Caco-2 (cell line): Measurements from ENCODE around the gene TYK2. TPM values are rescaled to one million over a fixed set of nuclear protein-coding genes. Genes with fewer than 3 reads are reported as not detected.

ENCODE experiments used
- BruUV-seq: library from RNA; stranded (reverse); fragments of 400-500 nt; replicated peaks from 2 replicates; lab custom pipeline; 2021; lab: Mats Ljungman, UMichigan
- CTCF ChIA-PET: fragments of 300-600 bp; sonication (Branson Sonifier 250); formaldehyde crosslinking; loops from one replicate; lab custom pipeline; 2022; ENCODE audit warnings: antibody characterized with exemption; lab: Charles Lee
- POLR2A ChIA-PET: fragments of 300-600 bp; sonication (Branson Sonifier 250); formaldehyde crosslinking; loops from one replicate; lab custom pipeline; 2022; ENCODE audit warnings: antibody characterized with exemption; lab: Charles Lee
- DNase-seq, 2 experiments: peaks; one replicate each; pipeline versions ENCODE4 v3.0.0 to v3.0.0-alpha.2; 2020 to 2022
- H3K27me3 ChIP-seq: replicated peaks from 2 replicates; pipeline ENCODE4 v1.6.0; 2011; ENCODE audit warnings: low read length; ENCODE audit not compliant: control insufficient read depth, insufficient read depth
- H3K36me3 ChIP-seq: 2 replicates; pipeline ENCODE4 v1.5.1; 2011; ENCODE audit warnings: low read length; ENCODE audit not compliant: control insufficient read depth, insufficient read depth
- H3K4me1 ChIP-seq: fragments of 250-450 bp; sonication (Bioruptor Pico); 2 replicates; pipeline ENCODE4 v1.5.1; 2020; ENCODE audit warnings: mild to moderate bottlenecking
- H3K4me3 ChIP-seq: 2 replicates; pipeline ENCODE4 v1.5.1; 2011; ENCODE audit warnings: low read depth, mild to moderate bottlenecking, control low read depth, low read length
- H3K9me3 ChIP-seq: fragments of 250-450 bp; sonication (Bioruptor Pico); 2 replicates; pipeline ENCODE4 v1.5.1; 2020; ENCODE audit warnings: mild to moderate bottlenecking, moderate library complexity
- H3K27ac Mint-ChIP-seq: one replicate; pipeline ENCODE4 v1.8.0; 2022; ENCODE audit warnings: mixed read lengths; ENCODE audit not compliant: unreplicated experiment
- H3K27me3 Mint-ChIP-seq: one replicate; pipeline ENCODE4 v1.8.0; 2022; ENCODE audit warnings: mixed read lengths; ENCODE audit not compliant: insufficient read depth, unreplicated experiment
- H3K36me3 Mint-ChIP-seq: one replicate; pipeline ENCODE4 v1.8.0; 2022; ENCODE audit warnings: mild to moderate bottlenecking, mixed read lengths; ENCODE audit not compliant: insufficient read depth, unreplicated experiment
- H3K4me1 Mint-ChIP-seq: one replicate; pipeline ENCODE4 v1.8.0; 2022; ENCODE audit warnings: low read depth, mixed read lengths; ENCODE audit not compliant: unreplicated experiment
- H3K4me3 Mint-ChIP-seq: one replicate; pipeline ENCODE4 v1.8.0; 2022; ENCODE audit warnings: mild to moderate bottlenecking, moderate library complexity, mixed read lengths; ENCODE audit not compliant: unreplicated experiment
- H3K9me3 Mint-ChIP-seq: one replicate; pipeline ENCODE4 v1.8.0; 2022; ENCODE audit warnings: mixed read lengths; ENCODE audit not compliant: unreplicated experiment
- intact Hi-C: fragments of 100-400 bp; cut with micrococcal nuclease; formaldehyde crosslinking; loops from one replicate; pipeline ENCODE4 v1.10.0; 2022; ENCODE audit not compliant: unreplicated experiment
- total RNA-seq: library from RNA; stranded (reverse); gene quantifications from 2 replicates; pipeline ENCODE4 v1.2.3, GENCODE V29; 2022
- TF ChIP-seq, protein P1 (sequence below), 2 experiments: fragments of 200-600 bp in 1 of 2; IDR thresholded peaks; 1 replicate in 1 of 2; 2 replicates in 1 of 2; pipeline versions ENCODE4 v1.5.1 to v1.8.0; 2011 to 2022; ENCODE audit warnings: antibody characterized with exemption in 1 of 2, control low read depth in 1 of 2, inconsistent platforms in 1 of 2, low read depth in 1 of 2, low read length in 1 of 2, mild to moderate bottlenecking in 1 of 2, moderate library complexity in 1 of 2; ENCODE audit not compliant: insufficient read depth in 1 of 2, severe bottlenecking in 1 of 2, unreplicated experiment in 1 of 2

TYK2 gene
- total RNA-seq, 1 experiment from 2014 or later = 134 TPM

DNA sequence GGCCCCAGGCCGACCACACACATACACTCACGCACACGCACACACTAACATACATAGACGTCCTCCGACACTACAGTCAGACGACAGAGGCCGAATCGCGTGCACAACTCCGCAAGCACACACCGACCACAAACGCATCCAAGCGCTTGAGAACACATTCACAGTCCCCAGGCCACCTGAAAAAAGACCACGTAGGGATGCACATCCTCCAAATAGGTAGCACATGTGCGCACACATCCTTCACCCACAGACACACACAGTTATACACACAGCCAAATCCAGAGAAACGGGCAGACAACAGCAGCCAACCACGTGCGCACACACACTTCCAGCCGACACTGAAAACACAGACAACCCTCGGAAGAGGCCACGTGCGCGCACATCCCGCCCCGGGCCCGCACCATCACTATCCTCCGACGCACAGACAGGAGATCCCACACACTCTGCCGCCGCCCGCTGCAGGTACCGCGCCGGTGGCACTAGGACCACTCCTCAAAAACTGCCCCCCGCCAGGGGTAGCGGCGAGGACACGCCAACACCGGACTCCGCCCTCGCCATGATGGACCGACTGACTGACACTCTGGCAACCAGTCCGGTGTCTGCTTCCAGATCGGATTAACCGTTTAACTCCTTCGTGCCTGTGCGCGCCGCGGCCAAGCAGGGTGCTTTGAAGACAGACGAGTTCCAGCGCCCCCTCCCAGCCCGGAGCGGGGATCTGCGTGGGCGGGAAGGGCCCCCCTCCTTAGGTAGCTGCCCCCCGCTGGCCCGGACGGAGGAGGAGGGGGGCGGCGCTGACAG, 39.5 kb upstream of the TYK2 start:
- peaks cover 7% of the 10 kb centered on the region for H3K27me3 ChIP-seq
- DNase-seq = peak; percentile 36 to 59
- POLR2A ChIA-PET = no interaction called here
- TF ChIP-seq, protein P1, sequence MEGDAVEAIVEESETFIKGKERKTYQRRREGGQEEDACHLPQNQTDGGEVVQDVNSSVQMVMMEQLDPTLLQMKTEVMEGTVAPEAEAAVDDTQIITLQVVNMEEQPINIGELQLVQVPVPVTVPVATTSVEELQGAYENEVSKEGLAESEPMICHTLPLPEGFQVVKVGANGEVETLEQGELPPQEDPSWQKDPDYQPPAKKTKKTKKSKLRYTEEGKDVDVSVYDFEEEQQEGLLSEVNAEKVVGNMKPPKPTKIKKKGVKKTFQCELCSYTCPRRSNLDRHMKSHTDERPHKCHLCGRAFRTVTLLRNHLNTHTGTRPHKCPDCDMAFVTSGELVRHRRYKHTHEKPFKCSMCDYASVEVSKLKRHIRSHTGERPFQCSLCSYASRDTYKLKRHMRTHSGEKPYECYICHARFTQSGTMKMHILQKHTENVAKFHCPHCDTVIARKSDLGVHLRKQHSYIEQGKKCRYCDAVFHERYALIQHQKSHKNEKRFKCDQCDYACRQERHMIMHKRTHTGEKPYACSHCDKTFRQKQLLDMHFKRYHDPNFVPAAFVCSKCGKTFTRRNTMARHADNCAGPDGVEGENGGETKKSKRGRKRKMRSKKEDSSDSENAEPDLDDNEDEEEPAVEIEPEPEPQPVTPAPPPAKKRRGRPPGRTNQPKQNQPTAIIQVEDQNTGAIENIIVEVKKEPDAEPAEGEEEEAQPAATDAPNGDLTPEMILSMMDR (IDR thresholded peaks at IDR 0.05; ENCODE audit: insufficient read depth in 1 of 2, low read depth in 1 of 2, low read length in 1 of 2, severe bottlenecking in 1 of 2, unreplicated experiment in 1 of 2) = no peak
- Mint-ChIP-seq H3K27ac (no peak overlapping the region), H3K36me3 (peaks cover 9% of the 10 kb centered on the region), H3K27me3 (peaks cover 32% of the 10 kb centered on the region), H3K9me3 (no peaks in the 10 kb centered on the region), H3K4me1 (peaks cover 16% of the 10 kb centered on the region), H3K4me3 (peak overlapping the region; percentile 72)
- intact Hi-C loops = no loop called here
- peak overlapping the region; percentile 25 for H3K4me3 ChIP-seq
- no peaks in the 10 kb centered on the region for H3K36me3 ChIP-seq
- peaks cover 15% of the 10 kb centered on the region for H3K4me1 ChIP-seq
- H3K9me3 ChIP-seq = no peaks in the 10 kb centered on the region
- BruUV-seq = no TSS peak
- CTCF ChIA-PET = no interaction called here

DNA sequence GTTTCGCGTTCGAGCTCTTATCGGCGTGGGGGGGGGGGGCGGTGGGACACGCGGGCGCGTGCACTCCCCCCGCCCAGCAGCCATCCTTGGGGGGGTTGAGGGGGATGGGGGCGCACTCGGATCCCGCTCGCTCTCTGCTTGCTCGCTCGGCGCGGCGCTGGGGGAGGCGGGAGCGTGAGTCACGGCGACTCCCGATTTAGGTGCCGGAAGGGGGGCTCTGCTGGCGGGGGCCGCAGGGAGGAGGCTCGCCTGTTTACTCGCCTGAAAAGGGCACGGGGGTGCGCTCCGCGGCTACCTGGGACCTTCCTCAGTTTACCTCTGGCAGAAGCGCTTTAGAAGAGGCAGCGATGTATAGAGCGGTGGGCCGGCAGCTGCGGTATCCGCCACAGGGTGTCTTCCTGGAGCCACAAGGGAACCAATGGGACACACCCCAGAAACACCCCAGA, 38.9 kb upstream of the TYK2 start:
- Histone ChIP-seq H3K9me3 (no peaks in the 10 kb centered on the region), H3K36me3 (no peaks in the 10 kb centered on the region), H3K27me3 (peaks cover 7% of the 10 kb centered on the region), H3K4me1 (peaks cover 15% of the 10 kb centered on the region), H3K4me3 (peak overlapping the region; percentile 25)
- peaks cover 9% of the 10 kb centered on the region for H3K36me3 Mint-ChIP-seq
- no peaks in the 10 kb centered on the region for H3K9me3 Mint-ChIP-seq
- H3K27ac Mint-ChIP-seq = no peak overlapping the region
- intact Hi-C loops = no loop called here
- peak overlapping the region; percentile 72 for H3K4me3 Mint-ChIP-seq
- peaks cover 30% of the 10 kb centered on the region for H3K27me3 Mint-ChIP-seq
- ChIA-PET CTCF (interaction anchor here (0.6 kb wide), 1 partner anchor 38 kb away, joined by 4 read pairs; no protein-coding TSS in a partner anchor), POLR2A (no interaction called here)
- no TSS peak for BruUV-seq
- peaks cover 16% of the 10 kb centered on the region for H3K4me1 Mint-ChIP-seq
- TF ChIP-seq, protein P1 (IDR thresholded peaks at IDR 0.05; ENCODE audit: insufficient read depth in 1 of 2, low read depth in 1 of 2, low read length in 1 of 2, severe bottlenecking in 1 of 2, unreplicated experiment in 1 of 2) = no peak
- DNase-seq = no peak

DNA sequence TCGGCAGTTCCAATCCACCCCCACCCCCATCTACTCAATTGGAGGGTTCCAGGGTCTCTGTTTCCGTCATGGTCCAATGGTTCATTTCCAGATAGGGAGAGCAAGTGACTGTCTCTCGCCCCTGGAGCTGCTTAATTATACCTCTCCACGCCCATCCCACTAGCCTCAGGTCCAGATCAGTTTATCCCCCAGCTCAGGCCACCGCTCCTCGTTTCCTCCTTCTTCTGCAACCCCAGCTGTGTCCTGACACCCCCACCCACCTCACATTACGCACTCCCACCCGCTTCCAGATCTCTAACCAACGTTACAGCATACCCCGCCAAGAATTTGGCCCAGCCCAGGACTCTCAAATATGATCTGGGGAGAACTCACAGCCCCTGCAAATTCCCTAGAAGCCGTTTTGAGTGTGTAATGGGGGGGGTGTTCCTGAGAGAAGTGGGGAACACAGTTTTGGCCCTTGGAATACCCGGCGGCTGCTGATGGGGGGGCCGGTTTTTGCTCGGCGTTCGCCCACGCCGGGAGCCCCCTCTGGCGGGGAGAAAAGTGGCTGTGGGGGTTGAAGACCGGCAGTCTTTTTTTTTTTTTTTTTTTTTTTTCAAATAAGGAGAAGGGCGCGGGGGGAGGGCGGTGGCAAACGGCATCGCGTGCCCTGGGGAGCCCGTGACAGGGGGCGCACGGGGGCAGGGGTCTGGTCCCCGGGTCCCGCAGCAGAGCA, 38.3 kb upstream of the TYK2 start:
- CTCF ChIA-PET = interaction anchor here (0.6 to 2.8 kb wide), 5 partner anchors 9 to 322 kb away, joined by 3 to 9 read pairs (median 5); partner anchors contain the start of gene CDC37
- BruUV-seq = no TSS peak

More for the DNA sequence above, 38.3 kb upstream of the TYK2 start:
- intact Hi-C loops = no loop called here
- H3K27me3 ChIP-seq = peaks cover 7% of the 10 kb centered on the region
- peaks cover 9% of the 10 kb centered on the region for H3K36me3 Mint-ChIP-seq
- DNase-seq = no peak
- H3K9me3 ChIP-seq = no peaks in the 10 kb centered on the region
- peaks cover 30% of the 10 kb centered on the region for H3K27me3 Mint-ChIP-seq
- POLR2A ChIA-PET = interaction anchor here (0.6 kb wide), 1 partner anchor 129 kb away, joined by 10 read pairs; no protein-coding TSS in a partner anchor
- no peak overlapping the region for H3K27ac Mint-ChIP-seq
- H3K4me1 ChIP-seq = peaks cover 15% of the 10 kb centered on the region
- H3K4me3 ChIP-seq = peak overlapping the region; percentile 25
- peaks cover 16% of the 10 kb centered on the region for H3K4me1 Mint-ChIP-seq
- TF ChIP-seq, protein P1 (IDR thresholded peaks at IDR 0.05; ENCODE audit: insufficient read depth in 1 of 2, low read depth in 1 of 2, low read length in 1 of 2, severe bottlenecking in 1 of 2, unreplicated experiment in 1 of 2) = no peak
- H3K36me3 ChIP-seq = no peaks in the 10 kb centered on the region
- no peaks in the 10 kb centered on the region for H3K9me3 Mint-ChIP-seq
- peak overlapping the region; percentile 72 for H3K4me3 Mint-ChIP-seq
